ENCODE results near the gene DYSF.
A peak's percentile ranks its signal among the peaks of the same experiment; 100 is the strongest.

DYSF gene

GRCh38 chr2:71691747-71692441 is 238.5 kb downstream of the DYSF start:
- DNase-seq (ENCODE audit: low spot score) = no peak

- DNase-seq (ENCODE audit: low spot score) = no peak
Observed at GRCh38 chr2:71692621-71693277, 239.4 kb downstream of the DYSF start.

- DNase-seq (ENCODE audit: low spot score) = no peak
Observed at GRCh38 chr2:71693286-71694270, 240.2 kb downstream of the DYSF start.

GRCh38 chr2:71694501-71695234 is 241.3 kb downstream of the DYSF start:
- no peak for DNase-seq (ENCODE audit: low spot score)

GRCh38 chr2:71695235-71696120 is 242.1 kb downstream of the DYSF start:
- DNase-seq (ENCODE audit: low spot score) = no peak

GRCh38 chr2:71696381-71696780 is 243.0 kb downstream of the DYSF start:
- DNase-seq (ENCODE audit: low spot score) = no peak

GRCh38 chr2:71697106-71698004 is 244.0 kb downstream of the DYSF start:
- no peak for DNase-seq (ENCODE audit: low spot score)

- no peak for DNase-seq (ENCODE audit: low spot score)
Observed at GRCh38 chr2:71699428-71699827, 246.1 kb downstream of the DYSF start.

- no peak for DNase-seq (ENCODE audit: low spot score)
Observed at GRCh38 chr2:71700041-71700657, 246.8 kb downstream of the DYSF start.

- DNase-seq (ENCODE audit: low spot score) = peak; percentile 53
Observed at GRCh38 chr2:71700658-71701397, 247.5 kb downstream of the DYSF start.

GRCh38 chr2:71702071-71702970 is 249.0 kb downstream of the DYSF start:
- no peak for DNase-seq (ENCODE audit: low spot score)

- no peak for DNase-seq (ENCODE audit: low spot score)
Observed at GRCh38 chr2:71702971-71703898, 249.9 kb downstream of the DYSF start.

GRCh38 chr2:71704131-71704561 is 250.8 kb downstream of the DYSF start:
- no peak for DNase-seq (ENCODE audit: low spot score)

GRCh38 chr2:71704688-71705087 is 251.3 kb downstream of the DYSF start:
- no peak for DNase-seq (ENCODE audit: low spot score)

GRCh38 chr2:71705171-71705960 is 252.0 kb downstream of the DYSF start:
- DNase-seq (ENCODE audit: low spot score) = no peak

GRCh38 chr2:71706121-71706520 is 252.8 kb downstream of the DYSF start:
- DNase-seq (ENCODE audit: low spot score) = no peak
